Stimulated activated CD8-positive, alpha-beta memory T cell treated with anti-CD3 and anti-CD28 coated beads, Interleukin-4, amount 100 ng/mL, for 24 hours (primary cell): ENCODE data around the gene ANKRD24.
"Not testable (repeated sequence)": the region's sequence is repeated elsewhere in the genome, so short reads cannot be mapped to it uniquely, and the experiment has no call there.

Experiments
- DNase-seq: peaks from one replicate; pipeline ENCODE4 v3.0.0-alpha.2; 2020; ENCODE audit warnings: low read depth

ANKRD24 gene

GRCh38 chr19:4230237-4230636 lies 47.7 kb downstream of the ANKRD24 start:
- not testable (repeated sequence) for DNase-seq

GRCh38 chr19:4231521-4231920 lies 49.0 kb downstream of the ANKRD24 start:
- DNase-seq: not testable (repeated sequence)

DNA sequence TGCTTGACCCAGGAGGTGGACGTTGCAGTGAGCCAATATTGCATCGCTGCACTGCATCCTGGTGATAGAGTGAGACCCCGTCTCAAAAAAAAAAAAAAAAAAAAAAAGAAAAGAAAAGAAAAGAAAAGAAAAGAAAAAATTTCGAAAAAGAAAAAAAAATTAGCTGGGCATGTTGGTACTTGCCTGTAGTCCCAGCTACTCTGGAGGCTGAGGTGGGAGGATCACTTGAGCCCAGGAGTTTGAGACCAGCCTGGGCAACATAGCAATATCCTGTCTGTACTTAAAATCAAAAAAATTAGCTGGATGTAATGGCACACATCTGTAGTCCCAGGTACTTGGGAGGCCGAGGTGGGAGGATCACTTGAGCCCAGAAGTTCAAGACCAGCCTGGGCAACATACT lies 49.6 kb downstream of the ANKRD24 start:
- not testable (repeated sequence) for DNase-seq

DNA sequence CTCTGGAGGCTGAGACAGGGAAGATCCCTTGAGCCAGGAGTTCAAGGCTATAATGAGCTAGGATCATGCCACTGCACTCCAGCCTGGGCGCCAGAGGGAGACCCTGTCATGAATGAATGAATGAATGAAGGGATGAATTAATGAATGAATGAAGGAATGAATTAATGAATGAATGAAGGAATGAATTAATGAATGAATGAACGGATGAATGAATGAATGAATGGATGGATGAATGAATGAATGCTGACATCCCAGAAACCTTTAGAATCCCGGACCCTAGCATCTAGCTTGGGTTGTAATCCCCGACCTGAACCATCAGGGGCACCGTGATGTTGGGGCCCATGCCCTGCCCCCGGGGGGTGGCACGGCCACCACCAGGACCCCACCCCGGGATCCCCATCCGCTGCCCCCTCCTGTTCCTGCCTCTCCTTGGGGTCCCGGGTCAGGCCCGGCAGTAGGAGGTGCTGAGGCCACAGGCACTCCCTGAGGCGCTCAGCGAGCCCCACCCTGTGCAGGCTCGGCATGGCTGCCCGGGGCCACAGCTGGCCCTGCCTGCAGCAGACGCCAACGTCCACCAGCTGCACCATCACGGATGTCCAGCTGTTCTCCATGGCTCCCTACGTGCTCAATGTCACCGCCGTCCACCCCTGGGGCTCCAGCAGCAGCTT lies 50.3 kb downstream of the ANKRD24 start:
- no peak for DNase-seq

DNA sequence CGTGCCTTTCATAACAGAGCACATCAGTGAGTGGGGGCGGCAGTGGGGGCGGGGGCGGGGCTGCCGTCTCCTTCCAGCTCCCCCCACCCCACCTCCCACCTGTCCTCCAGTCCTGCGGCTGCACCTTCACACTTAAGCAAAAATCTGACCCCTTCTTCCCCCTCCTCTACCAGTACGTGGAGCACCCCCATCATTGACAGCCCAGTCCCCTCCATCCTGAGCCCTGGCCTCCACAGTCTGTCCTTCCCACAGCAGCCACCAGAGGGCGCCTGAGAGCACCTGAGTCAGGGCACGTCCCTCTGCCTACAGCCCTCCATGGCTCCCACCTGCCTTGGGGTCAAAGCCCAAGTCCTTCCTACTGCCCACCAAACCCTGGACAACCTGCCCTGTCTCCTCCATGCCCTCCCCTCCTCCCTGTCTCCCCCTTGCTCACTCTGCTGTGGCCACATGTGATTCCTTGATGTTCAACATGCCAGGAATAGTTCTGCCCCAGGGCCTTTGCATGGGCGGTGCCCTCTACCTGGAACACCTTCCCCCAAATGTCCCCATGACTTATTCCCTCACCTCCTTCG lies 50.9 kb downstream of the ANKRD24 start:
- peak; percentile 57 for DNase-seq

DNA sequence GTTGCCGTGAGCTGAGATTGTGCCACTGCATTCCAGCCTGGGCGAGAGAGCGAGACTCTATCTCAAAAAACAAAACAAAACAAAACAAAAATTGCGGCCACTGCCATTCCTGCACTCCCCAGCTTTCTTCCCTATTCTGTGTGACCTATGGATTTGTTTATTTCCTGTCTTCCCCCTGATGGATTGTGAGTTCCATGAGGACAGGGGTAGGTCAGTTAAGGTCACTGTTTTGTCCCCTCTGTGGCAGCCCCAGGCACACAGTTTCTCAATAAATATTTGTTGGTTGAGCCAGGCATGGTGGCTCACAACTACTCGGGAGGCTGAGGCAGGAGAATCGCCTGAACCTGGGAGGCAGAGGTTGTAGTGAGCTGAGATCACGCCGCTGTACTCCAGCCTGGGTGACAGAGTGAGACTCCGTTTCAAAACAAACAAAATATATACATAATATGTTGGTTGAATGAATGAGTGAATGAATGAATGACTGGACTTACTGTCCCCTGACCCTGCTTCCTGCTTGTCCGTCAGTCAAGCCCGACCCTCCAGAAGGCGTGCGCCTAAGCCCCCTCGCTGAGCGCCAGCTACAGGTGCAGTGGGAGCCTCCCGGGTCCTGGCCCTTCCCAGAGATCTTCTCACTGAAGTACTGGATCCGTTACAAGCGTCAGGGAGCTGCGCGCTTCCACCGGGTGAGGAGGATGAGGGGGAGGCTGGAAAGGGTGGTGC lies 51.8 kb downstream of the ANKRD24 start:
- DNase-seq: no peak

DNA sequence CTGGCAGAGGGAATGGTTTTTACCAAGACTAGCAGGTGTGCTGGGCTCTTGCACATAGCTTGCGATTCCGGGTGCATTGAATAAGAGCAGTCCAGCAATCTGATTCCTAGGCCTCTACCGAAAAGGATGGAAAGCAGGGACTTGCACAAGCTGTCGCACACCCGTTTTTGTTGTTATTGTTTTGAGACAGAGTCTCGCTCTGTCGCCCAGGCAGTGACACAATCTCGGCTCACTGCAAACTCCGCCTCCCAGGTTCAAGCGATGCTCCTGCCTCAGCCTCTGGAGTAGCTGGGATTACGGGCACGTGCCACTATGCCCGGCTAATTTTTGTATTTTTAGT lies 52.3 kb downstream of the ANKRD24 start:
- no peak for DNase-seq

DNA sequence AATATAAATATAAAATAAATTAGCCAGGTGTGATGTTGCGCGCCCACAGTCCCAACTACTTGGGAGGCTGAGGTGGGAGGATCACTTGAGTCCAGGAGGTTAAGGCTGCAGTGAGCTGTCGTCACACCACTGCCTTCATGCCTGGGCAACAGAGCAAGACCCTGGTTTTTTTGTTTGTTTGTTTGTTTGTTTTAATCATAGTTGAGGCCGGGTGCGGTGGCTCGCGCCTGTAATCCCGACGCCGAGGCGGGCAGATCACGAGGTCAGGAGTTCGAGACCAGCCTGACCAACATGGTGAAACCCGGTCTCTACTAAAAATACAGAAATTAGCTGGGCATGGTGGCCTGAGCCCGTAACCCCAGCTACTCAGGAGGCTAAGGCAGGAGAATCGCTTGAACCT lies 55.0 kb downstream of the ANKRD24 start:
- not testable (repeated sequence) for DNase-seq

DNA sequence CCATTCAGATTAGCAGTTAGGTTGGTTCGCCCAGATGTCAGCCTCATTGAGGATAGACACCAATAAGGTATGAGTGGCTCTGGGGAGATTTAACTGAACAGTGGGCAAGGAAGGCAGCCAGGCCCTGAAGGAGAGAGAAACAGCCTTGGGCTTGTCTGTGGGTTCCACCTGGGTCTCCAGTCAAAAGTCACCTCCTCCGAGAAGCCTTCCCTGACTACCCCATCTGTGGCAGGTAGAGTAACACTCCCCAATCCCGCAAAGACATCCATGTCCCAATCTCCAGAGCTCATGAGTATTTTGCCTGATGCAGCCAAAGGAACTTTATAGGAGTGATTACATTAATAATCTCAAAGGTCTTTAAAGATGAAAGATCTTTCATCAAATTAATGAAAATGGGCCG lies 56.3 kb downstream of the ANKRD24 start:
- no peak for DNase-seq

GRCh38 chr19:4241824-4242430 lies 59.4 kb downstream of the ANKRD24 start:
- DNase-seq: no peak

GRCh38 chr19:4245938-4246337 lies 63.4 kb downstream of the ANKRD24 start:
- not testable (repeated sequence) for DNase-seq

DNA sequence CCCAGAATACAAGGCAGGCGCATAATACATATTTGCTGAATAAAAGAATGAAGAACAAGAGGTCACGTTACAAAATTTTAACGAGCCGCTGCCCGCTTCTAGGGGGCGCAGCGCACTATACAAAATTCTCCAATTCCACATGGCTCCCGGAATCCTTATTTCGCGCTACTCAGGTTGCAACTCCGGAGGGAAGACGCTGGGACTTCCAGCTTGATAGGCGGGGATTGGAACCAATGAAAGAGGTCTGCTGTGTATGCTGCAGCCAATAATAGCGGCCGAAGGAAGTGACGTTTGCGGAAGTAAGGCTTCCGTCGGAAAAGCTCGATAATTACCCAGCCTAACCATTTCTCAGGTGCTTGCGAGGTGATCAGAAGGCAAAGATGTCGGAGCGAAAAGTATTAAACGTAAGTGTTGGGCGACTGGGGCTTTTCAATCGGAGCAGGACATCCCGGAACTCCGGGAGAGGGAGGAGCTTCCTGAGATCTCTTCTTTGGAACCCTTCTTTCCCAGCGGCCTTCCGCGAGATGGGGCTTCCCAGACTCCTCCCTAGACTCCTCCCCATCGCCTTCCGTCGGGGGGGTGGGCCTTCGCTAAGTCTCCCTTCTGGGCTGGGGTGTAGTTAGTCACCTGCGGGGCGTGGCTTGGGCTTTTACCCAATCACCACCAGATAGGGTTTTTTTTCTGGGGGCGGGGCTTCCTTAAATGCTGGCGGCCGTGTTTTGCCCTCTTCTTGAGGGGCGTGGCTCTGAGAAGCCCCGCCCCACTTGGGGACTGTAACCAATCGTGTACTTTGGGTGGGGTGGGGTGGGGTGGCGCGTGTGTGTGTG lies 64.5 kb downstream of the ANKRD24 start, which contains the start of gene YJU2:
Gene YJU2 (plus strand): TSS at position 314 of the 827 bp plus-strand sequence. CDS start 67 bp downstream, at position 381.
- peak; percentile 96 for DNase-seq

GRCh38 chr19:4256563-4256962 lies 74.1 kb downstream of the ANKRD24 start:
- no peak for DNase-seq

DNA sequence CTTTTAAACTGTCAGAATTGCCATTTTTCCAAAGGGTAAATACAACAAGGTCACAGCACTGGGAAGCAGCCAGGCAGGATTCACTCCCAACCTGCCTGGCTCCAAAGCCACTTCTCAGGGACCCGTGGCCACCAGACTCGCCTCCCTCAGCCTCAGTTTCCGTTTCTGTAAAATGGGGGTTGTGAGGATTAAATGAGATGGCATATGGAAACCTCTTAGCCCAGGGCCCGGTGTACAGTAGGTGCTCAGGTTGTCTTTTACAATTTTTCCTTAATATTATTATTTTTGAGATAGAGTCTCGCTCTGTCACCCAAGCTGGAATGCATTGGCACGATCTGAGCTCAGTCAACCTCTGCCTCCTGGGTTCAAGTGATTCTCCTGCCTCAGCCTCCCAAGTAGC lies 74.5 kb downstream of the ANKRD24 start:
- no peak for DNase-seq

DNA sequence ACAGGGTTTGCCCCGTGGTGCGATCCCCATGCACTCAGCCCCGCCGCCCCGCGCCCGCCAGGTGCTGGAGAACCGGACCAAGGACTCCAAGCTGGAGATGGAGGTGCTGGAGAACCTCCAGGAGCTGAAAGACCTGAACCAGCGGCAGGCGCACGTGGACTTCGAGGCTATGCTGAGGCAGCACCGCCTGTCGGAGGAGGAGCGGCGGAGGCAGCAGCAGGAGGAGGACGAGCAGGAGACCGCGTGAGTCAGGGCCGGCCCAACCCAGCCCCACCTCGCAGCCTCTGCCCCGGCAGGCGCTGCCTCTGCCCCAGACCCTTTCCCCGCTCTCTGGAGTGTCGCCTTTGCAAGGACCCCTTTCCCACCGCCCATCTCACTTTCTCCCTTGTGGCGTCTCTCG lies 75.7 kb downstream of the ANKRD24 start:
- no peak for DNase-seq

- DNase-seq: no peak
Measured at GRCh38 chr19:4260613-4261191, 78.2 kb downstream of the ANKRD24 start.

DNA sequence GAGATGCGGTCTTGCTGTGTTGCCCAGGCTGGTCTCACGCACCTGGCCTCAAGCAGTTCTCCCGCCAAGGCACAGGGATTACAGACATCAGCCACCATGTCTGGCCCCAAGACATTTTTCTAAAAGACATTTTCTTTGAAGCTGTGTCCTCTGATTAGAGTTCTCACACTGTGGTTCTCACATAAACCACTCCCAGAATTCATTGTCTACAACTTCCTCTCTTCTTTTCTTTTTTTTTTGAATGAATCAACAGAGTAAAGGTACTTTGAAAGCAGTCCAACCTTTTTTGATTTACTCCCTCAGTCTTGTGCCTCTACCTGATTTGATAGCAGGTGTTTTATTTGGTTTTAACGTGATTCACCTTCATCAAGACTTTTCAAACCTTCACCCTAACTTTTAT lies 82.3 kb downstream of the ANKRD24 start:
- no peak for DNase-seq

- no peak for DNase-seq
Measured at GRCh38 chr19:4266253-4267000, 83.9 kb downstream of the ANKRD24 start.

DNA sequence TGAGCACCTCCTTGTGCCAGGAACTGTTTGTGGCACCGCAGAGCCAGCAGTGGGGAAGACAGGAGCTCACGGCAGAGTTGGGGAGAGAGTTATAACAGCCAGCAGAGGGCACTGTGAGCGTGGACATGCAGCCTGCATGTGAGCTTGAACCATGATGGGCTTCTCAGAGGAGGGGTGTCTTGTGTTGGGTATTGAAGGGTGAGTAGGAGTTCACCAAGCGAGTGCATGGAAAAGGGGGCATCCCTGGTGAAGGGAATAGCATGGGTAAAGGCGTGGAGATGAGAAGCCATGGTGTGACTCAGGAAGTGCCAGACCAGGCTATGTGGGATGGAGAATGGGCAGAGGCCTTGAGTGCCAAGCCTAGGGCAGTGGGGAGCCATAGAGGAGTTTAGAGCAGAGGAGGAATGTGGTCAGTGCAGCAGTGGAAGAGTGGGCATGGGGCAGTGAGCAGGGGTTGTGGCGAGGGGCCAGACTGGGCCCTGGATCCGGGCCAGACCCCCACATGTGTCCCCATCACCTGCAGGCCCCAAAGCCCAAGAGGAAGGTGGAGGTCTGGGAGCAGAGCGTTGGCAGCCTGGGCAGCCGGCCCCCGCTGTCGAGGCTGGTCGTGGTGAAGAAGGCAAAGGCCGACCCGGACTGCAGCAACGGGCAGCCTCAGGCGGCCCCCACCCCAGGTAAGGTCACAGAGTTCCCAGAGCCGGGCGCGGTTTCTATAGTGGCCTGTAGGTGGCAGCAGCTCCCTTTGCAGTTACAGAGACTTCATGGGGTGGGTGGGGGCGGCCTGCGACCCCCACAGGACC lies 84.8 kb downstream of the ANKRD24 start:
- peak; percentile 48 for DNase-seq
